ENCODE results near the gene GPR22. TPM values are rescaled to one million over a fixed set of nuclear protein-coding genes. Genes with fewer than 3 reads are reported as not detected.
A peak's percentile ranks its signal among the peaks of the same experiment; 100 is the strongest.

Gene GPR22
- under 1 TPM in 1 of 4 donors, not detected in 3; 0.15 TPM for total RNA-seq
- under 1 TPM in 1 of 3 donors, not detected in 2; 0.01 TPM for polyA plus RNA-seq
- long read RNA-seq, donor 1 = 0 reads
- long read RNA-seq, donor 2 = 0 reads

GRCh38 chr7:107469929-107470328 lies at the start of gene GPR22:
Gene GPR22, plus strand, starts transcription at chr7:107470057. Its CDS starts 4,004 bp downstream, at chr7:107474061.
- Histone ChIP-seq H3K27me3 (ENCODE audit: insufficient read depth in 3 of 3, low read length in 2 of 3) (no peaks in the 10 kb centered on the region), H3K4me3 (no peak within 1 kb of the TSS), H3K4me1 (no peaks in the 10 kb centered on the region), H3K36me3 (ENCODE audit: insufficient read depth in 1 of 2, low read depth in 1 of 2) (no peaks in the 10 kb centered on the region), H3K9me3 (no peaks in the 10 kb centered on the region), H3K27ac (no peak within 1 kb of the TSS)
- no peak for TF ChIP-seq CTCF (IDR thresholded peaks at IDR 0.05)
- intact Hi-C loops (cut with DNase I) = loop anchor here in 1 of 2 donors (10.0 kb wide), 1 partner anchor 405 kb away; no protein-coding TSS in a partner anchor
- no peak for DNase-seq
- 74 to 82% (median 78%) methylated on average over 4 of the region's 4 CpGs for WGBS, 3 donors
- ATAC-seq = no peak

GRCh38 chr7:107427462-107427861 lies 42.4 kb upstream of the GPR22 start:
- H3K36me3 ChIP-seq (ENCODE audit: insufficient read depth in 1 of 2, low read depth in 1 of 2) = no peaks in the 10 kb centered on the region
- ATAC-seq (peak; percentile 27 to 79 (median 54)), DNase-seq (peak in 1 of 2 donors; percentile 56)
- H3K9me3 ChIP-seq = no peaks in the 10 kb centered on the region
- WGBS, 3 donors = 31 to 58% (median 33%) methylated on average over 5 of the region's 5 CpGs
- no peaks in the 10 kb centered on the region for H3K27me3 ChIP-seq (ENCODE audit: insufficient read depth in 3 of 3, low read length in 2 of 3)
- peaks cover 8% of the 10 kb centered on the region for H3K4me1 ChIP-seq
- H3K27ac ChIP-seq = no peak overlapping the region
- TF ChIP-seq CTCF (IDR thresholded peaks at IDR 0.05) = no peak
- no peak overlapping the region for H3K4me3 ChIP-seq
- intact Hi-C loops (cut with DNase I) = no loop called here

GRCh38 chr7:107428642-107429041 lies 41.2 kb upstream of the GPR22 start:
- Histone ChIP-seq H3K27ac (no peak overlapping the region), H3K36me3 (ENCODE audit: insufficient read depth in 1 of 2, low read depth in 1 of 2) (no peaks in the 10 kb centered on the region), H3K9me3 (peaks cover 5% of the 10 kb centered on the region), H3K27me3 (ENCODE audit: insufficient read depth in 3 of 3, low read length in 2 of 3) (no peaks in the 10 kb centered on the region), H3K4me3 (no peak overlapping the region), H3K4me1 (peaks cover 14% of the 10 kb centered on the region)
- intact Hi-C loops (cut with DNase I) = no loop called here
- TF ChIP-seq CTCF (IDR thresholded peaks at IDR 0.05) = no peak
- DNase-seq (no peak), ATAC-seq (no peak)
- WGBS, 3 donors = 90 to 98% (median 92%) methylated on average over 1 of the region's 1 CpG

GRCh38 chr7:107430057-107430456 lies 39.8 kb upstream of the GPR22 start:
- ATAC-seq (no peak), DNase-seq (no peak)
- intact Hi-C loops (cut with DNase I) = no loop called here
- Histone ChIP-seq H3K4me1 (peaks cover 14% of the 10 kb centered on the region), H3K9me3 (peaks cover 6% of the 10 kb centered on the region), H3K36me3 (ENCODE audit: insufficient read depth in 1 of 2, low read depth in 1 of 2) (no peaks in the 10 kb centered on the region), H3K4me3 (no peak overlapping the region), H3K27ac (no peak overlapping the region), H3K27me3 (ENCODE audit: insufficient read depth in 3 of 3, low read length in 2 of 3) (no peaks in the 10 kb centered on the region)
- TF ChIP-seq CTCF (IDR thresholded peaks at IDR 0.05) = no peak

- 10 to 50% (median 14%) methylated on average over 1 of the region's 1 CpG for WGBS, 3 donors
- ATAC-seq = peak; percentile 69 to 87 (median 70)
- intact Hi-C loops (cut with DNase I) = no loop called here
Measured at GRCh38 chr7:107432261-107432660, 37.6 kb upstream of the GPR22 start.

More at GRCh38 chr7:107432261-107432660, 37.6 kb upstream of the GPR22 start:
- Histone ChIP-seq H3K9me3 (peaks cover 6% of the 10 kb centered on the region), H3K4me3 (peak overlapping the region; percentile 6), H3K27ac (peak overlapping the region; percentile 42), H3K27me3 (ENCODE audit: insufficient read depth in 3 of 3, low read length in 2 of 3) (no peaks in the 10 kb centered on the region), H3K4me1 (peaks cover 16% of the 10 kb centered on the region), H3K36me3 (ENCODE audit: insufficient read depth in 1 of 2, low read depth in 1 of 2) (no peaks in the 10 kb centered on the region)
- TF ChIP-seq CTCF (IDR thresholded peaks at IDR 0.05) = no peak
- DNase-seq = no peak
